ENCODE measurements around the gene TRAK2.
"Not testable (repeated sequence)": the region's sequence is repeated elsewhere in the genome, so short reads cannot be mapped to it uniquely, and the experiment has no call there.

The TRAK2 gene

DNA sequence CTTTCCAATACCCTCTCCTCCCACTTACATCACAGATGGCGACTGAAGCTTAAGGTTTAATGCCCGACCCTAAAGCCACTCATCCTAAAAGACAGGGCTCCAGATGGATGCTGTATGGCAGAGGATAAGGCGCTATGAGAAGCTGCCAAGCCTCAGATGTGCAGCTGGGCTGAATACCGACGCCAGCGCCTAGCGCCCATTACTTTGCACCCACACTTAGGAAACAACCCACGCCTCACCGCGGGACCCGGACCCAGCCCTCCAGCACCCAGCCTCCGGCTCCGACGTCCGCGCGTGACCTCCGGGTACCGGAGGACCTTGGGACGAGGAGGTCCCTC is 335 bp downstream of the TRAK2 start:
- FAIRE-seq, result no peak

DNA sequence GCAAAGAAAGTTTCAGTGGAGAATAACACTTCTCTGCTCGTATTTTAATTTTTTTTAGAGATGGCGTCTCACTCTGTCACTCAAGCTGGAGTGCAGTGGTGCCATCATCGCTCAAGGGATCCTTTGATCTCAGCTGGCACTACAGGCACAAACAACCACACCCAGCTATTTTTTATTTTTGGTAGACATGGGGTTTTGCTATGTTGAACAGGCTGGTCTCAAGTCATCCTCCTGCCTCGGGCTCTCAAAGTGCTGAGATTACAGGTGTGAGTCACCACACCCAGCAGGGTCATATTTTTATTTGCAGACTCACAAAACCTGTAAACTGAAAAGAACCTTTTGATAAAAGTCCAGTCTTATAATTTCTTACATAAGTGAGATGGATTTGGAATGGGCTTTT is 2.6 kb downstream of the TRAK2 start:
- no peak for FAIRE-seq

GRCh38 chr2:201448061-201448460 is 3.2 kb downstream of the TRAK2 start:
- no peak for FAIRE-seq

DNA sequence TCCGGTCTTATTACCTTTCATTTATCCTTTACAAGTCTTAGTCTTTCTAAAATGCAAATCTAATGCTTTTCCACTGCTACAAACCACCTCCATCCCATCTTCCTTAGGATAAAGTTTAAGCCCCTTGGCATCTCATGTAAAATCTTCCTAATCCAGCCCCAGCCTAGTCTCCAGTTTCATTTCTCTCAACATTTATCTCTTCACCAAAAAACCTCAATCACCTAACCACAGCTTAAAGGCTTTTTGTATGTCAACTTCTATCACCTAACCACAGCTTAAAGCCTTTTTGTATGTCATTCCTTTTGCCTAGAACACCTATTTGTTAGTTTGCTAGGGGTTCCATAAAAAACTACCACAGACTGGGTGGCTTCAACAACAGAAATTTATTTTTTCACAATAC is 4.2 kb downstream of the TRAK2 start:
- no peak for FAIRE-seq

DNA sequence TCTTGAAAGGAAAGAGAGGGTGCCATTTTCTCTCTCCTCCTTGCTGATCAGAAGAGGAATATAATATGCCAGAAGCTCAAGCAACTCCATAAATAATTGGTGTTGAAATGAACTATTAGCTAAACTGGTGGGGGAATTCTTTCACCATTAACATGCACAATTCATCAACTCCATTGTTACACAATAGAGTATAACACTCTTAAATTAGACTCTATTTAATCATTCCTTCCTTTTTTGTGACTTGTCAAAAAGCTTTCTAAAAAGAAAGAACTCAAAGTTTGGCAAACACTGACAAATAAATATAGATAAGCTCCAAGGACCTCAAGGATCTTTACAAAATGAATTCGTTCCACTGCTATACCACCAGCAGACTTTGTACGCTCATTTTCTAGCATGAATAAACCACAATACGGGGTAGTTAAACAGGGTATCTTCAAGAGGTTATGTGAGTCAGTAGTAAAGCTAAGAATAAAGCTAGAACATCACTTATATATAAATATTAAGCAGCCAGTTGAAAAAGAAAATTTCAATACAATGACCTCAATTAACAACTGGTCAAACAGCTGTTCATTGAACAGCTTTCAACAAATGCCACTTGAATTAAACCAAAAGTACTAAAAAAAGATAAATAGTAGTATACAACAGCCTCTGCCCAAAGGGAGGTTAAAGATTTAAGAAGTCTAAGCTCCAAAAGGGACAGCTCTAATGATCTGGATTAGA is 6.4 kb downstream of the TRAK2 start:
- FAIRE-seq, result no peak

GRCh38 chr2:201441409-201441808 is 9.8 kb downstream of the TRAK2 start:
- no peak for FAIRE-seq

GRCh38 chr2:201440182-201440581 is 11.1 kb downstream of the TRAK2 start:
- no peak for FAIRE-seq

- FAIRE-seq, result not testable (repeated sequence)
These were observed 11.8 kb downstream of the TRAK2 start for GRCh38 chr2:201439336-201439922.

- FAIRE-seq, result no peak
These were observed 15.1 kb downstream of the TRAK2 start for GRCh38 chr2:201436141-201436540.

- FAIRE-seq, result no peak
These were observed 17.8 kb downstream of the TRAK2 start for GRCh38 chr2:201433394-201433995.

- no peak for FAIRE-seq
These were observed 18.5 kb downstream of the TRAK2 start for GRCh38 chr2:201432621-201433393.

DNA sequence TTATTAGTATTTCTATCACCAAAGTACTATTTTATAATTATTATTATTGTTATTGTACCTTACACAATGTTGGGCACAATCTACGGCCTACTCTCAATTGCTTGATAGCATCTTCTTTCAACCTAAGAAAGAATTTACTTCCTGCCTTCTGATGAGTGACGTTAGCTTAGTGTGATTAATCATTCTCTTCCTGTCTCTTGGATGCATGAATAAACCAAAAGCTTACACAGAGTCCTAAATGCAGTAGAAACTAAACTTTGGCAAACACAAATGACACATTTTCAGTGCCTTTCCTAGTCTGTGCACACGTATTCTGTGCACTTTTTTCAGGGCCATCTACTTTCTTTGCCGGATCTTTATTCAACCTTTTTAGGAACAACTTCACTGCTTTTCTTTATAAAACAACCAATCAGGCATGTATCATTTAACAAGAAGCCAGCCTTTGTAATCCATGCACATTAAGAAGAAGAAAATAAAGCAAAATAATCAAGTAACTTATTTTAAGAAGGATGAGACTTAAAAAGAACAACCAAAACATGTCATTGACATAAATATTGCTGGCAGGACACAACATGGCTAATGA is 19.1 kb downstream of the TRAK2 start:
- FAIRE-seq, result no peak

- no peak for FAIRE-seq
These were observed 20.4 kb downstream of the TRAK2 start for GRCh38 chr2:201430839-201431238.

GRCh38 chr2:201430322-201430721 is 20.9 kb downstream of the TRAK2 start:
- not testable (repeated sequence) for FAIRE-seq

GRCh38 chr2:201429835-201430234 is 21.4 kb downstream of the TRAK2 start:
- FAIRE-seq, result not testable (repeated sequence)

- not testable (repeated sequence) for FAIRE-seq
These were observed 22.9 kb downstream of the TRAK2 start for GRCh38 chr2:201428366-201428765.

DNA sequence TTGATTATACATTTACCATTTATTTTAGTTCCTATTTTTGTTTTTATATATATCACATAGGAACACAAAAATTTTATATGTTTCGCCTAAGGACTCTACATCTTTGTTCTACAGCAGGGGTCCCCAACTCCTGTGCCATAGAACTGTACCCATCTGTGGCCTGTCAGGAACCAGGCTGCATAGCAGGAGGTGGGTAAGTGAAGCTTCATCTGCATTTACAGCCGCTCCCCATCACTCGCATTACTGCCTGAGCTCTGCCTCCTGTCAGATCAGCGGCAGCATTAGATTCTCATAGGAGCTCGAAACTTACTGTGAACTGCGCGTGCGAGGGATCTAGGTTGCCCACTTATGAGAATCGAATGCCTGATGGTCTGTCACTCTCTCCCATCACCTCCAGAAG is 25.3 kb downstream of the TRAK2 start:
- FAIRE-seq, result no peak

DNA sequence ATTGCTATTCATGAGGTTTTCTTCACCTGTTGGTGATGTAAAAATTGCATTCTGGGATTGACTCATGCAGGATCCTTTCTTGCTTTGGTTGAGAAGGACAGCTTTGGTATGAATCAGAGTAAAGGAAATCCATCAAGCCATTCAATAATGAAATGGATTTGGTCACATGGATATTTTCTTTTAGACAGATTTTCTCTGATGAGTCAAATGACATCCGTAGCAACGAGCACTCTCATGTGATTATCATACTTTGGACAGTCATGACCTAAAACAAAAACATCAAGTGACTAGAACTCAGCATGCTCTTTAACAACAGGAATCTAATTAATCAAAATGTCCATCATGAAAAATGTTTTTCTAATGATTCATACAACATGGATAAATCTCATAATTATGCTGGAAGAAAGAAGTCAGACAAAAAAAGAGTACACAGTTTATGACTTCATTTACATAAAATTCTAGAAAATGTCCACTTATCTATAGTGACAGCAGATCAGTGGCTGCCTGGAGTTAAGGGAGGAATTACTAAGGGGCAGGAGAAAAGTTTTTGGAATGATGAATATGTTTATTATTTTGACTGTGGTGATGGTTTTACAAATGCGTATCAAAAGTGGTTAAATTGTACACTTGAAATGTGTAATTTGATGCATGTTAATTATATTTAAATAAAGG is 30.7 kb downstream of the TRAK2 start:
- peak; percentile 63 for FAIRE-seq

- no peak for FAIRE-seq
These were observed 31.3 kb downstream of the TRAK2 start for GRCh38 chr2:201419986-201420385.

GRCh38 chr2:201419057-201419635 is 32.1 kb downstream of the TRAK2 start:
- no peak for FAIRE-seq

DNA sequence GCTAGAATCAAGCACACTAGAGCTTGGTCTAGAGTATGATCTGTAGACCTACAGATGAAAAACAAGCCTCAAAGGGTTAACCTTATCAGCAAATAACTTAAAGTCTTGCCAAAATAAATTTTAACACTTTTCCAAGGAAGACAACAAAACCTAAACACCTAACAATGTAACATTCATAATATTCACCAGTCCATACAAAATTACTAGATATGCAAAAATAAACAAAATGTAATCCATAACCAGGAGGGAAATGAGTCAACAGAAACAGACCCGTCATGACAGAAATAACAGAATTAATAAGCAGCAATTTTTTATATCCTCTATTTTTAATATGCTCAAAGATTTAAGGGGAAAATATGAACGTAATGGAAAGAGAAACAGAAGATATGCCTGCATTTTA is 36.1 kb downstream of the TRAK2 start:
- FAIRE-seq, result no peak
